ENCODE results near the gene KIAA2012. TPM values are rescaled to one million over a fixed set of nuclear protein-coding genes. Genes with fewer than 3 reads are reported as not detected.

KIAA2012 gene
- total RNA-seq, 1 donor from 2014 or later = not detected

GRCh38 chr2:202050652-202051051 is 22.4 kb upstream of the KIAA2012 start:
- Mint-ChIP-seq H3K27me3 (ENCODE audit: low read depth) (peaks cover 30% of the 10 kb centered on the region), H3K27ac (no peak overlapping the region), H3K4me1 (ENCODE audit: low read depth) (no peaks in the 10 kb centered on the region), H3K9me3 (no peaks in the 10 kb centered on the region), H3K4me3 (ENCODE audit: low read depth) (no peak overlapping the region), H3K36me3 (ENCODE audit: low read depth) (no peaks in the 10 kb centered on the region)
- DNase-seq (ENCODE audit: low spot score) = no peak
- intact Hi-C loops (cut with micrococcal nuclease) = no loop called here

- H3K27me3 Mint-ChIP-seq (ENCODE audit: low read depth) = peaks cover 27% of the 10 kb centered on the region
- no peak for DNase-seq (ENCODE audit: low spot score)
- no peaks in the 10 kb centered on the region for H3K4me1 Mint-ChIP-seq (ENCODE audit: low read depth)
- no peak overlapping the region for H3K27ac Mint-ChIP-seq
- H3K9me3 Mint-ChIP-seq = no peaks in the 10 kb centered on the region
- no peak overlapping the region for H3K4me3 Mint-ChIP-seq (ENCODE audit: low read depth)
- no peaks in the 10 kb centered on the region for H3K36me3 Mint-ChIP-seq (ENCODE audit: low read depth)
- intact Hi-C loops (cut with micrococcal nuclease) = no loop called here
These were observed 21.4 kb upstream of the KIAA2012 start for GRCh38 chr2:202051499-202052161.

DNA sequence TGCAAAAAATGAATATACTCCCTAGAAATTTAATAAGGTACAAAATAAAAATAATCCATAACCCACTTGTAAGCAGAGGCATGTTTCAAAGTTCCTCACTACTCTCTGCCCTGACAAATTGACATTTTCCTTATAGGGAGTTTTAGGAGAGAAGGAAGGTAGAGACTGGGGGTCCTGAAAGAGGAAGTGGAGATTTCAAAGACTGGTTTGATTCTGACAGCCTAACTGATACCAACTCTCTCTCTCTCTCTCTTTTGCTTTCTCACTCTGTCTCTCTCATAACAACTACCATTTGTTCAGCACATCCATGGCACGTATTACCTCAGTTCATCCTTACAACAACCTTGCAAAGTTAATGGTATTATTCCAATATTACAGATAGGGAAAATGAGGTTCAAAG is 20.8 kb upstream of the KIAA2012 start:
- Mint-ChIP-seq H3K27ac (no peak overlapping the region), H3K4me1 (ENCODE audit: low read depth) (no peaks in the 10 kb centered on the region), H3K27me3 (ENCODE audit: low read depth) (peaks cover 27% of the 10 kb centered on the region), H3K36me3 (ENCODE audit: low read depth) (no peaks in the 10 kb centered on the region), H3K9me3 (no peaks in the 10 kb centered on the region), H3K4me3 (ENCODE audit: low read depth) (no peak overlapping the region)
- intact Hi-C loops (cut with micrococcal nuclease) = no loop called here
- DNase-seq (ENCODE audit: low spot score) = no peak

- no peak for DNase-seq (ENCODE audit: low spot score)
- Mint-ChIP-seq H3K27ac (no peak overlapping the region), H3K9me3 (no peaks in the 10 kb centered on the region), H3K4me3 (ENCODE audit: low read depth) (no peak overlapping the region), H3K4me1 (ENCODE audit: low read depth) (no peaks in the 10 kb centered on the region), H3K27me3 (ENCODE audit: low read depth) (peaks cover 25% of the 10 kb centered on the region), H3K36me3 (ENCODE audit: low read depth) (no peaks in the 10 kb centered on the region)
- intact Hi-C loops (cut with micrococcal nuclease) = no loop called here
These were observed 18.4 kb upstream of the KIAA2012 start for GRCh38 chr2:202054679-202055078.

DNA sequence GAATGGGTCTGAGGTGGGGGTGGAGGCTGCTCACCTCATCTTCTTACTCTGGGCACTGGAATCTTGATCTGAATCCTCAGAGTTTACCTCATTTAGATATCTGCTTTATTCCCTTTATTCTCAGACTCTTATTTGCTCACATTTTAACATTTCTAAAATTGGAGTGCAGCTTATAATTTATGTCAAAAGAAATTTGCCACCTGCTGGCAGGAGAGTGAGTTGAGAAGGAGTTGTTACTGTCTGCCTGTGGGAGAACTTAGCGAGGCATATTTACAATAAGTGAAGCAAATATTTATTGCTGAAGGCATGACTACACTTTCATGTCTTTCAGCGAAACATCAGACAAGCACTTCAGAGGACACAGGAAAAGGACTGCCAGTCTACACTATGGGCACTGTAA is 16.4 kb upstream of the KIAA2012 start:
- H3K36me3 Mint-ChIP-seq (ENCODE audit: low read depth) = no peaks in the 10 kb centered on the region
- H3K27me3 Mint-ChIP-seq (ENCODE audit: low read depth) = peaks cover 21% of the 10 kb centered on the region

GRCh38 chr2:202060218-202060617 is 12.8 kb upstream of the KIAA2012 start:
- no peak overlapping the region for H3K4me3 Mint-ChIP-seq (ENCODE audit: low read depth)
- intact Hi-C loops (cut with micrococcal nuclease) = no loop called here
- peaks cover 17% of the 10 kb centered on the region for H3K27me3 Mint-ChIP-seq (ENCODE audit: low read depth)
- no peak for DNase-seq (ENCODE audit: low spot score)
- no peak overlapping the region for H3K27ac Mint-ChIP-seq
- no peaks in the 10 kb centered on the region for H3K9me3 Mint-ChIP-seq
- no peaks in the 10 kb centered on the region for H3K36me3 Mint-ChIP-seq (ENCODE audit: low read depth)
- no peaks in the 10 kb centered on the region for H3K4me1 Mint-ChIP-seq (ENCODE audit: low read depth)

More for the DNA sequence above, 16.4 kb upstream of the KIAA2012 start:
- DNase-seq (ENCODE audit: low spot score) = no peak
- intact Hi-C loops (cut with micrococcal nuclease) = no loop called here
- Mint-ChIP-seq H3K4me3 (ENCODE audit: low read depth) (no peak overlapping the region), H3K4me1 (ENCODE audit: low read depth) (no peaks in the 10 kb centered on the region), H3K9me3 (no peaks in the 10 kb centered on the region), H3K27ac (no peak overlapping the region)

DNA sequence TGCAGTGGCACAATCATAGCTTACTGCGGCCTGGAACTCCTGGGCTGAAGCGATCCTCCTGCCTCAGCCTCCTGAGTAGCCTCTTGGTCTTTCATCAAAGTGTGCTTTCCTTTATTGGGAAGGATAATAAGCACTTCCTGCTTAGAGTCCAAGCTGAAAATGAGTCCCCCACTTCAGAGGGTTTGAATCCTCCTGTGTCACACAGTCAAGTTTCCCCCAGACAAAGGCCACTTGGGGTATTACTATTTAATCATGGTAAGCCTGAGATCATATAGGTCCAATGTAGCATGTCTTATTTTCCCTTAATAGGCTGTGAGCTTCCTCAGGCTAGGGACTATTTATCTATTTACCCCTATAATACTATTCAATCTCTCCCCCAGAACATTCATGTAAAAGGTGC is 11.4 kb upstream of the KIAA2012 start:
- no peak overlapping the region for H3K4me3 Mint-ChIP-seq (ENCODE audit: low read depth)
- no peaks in the 10 kb centered on the region for H3K4me1 Mint-ChIP-seq (ENCODE audit: low read depth)
- intact Hi-C loops (cut with micrococcal nuclease) = no loop called here
- no peak overlapping the region for H3K27ac Mint-ChIP-seq
- no peaks in the 10 kb centered on the region for H3K9me3 Mint-ChIP-seq
- no peak for DNase-seq (ENCODE audit: low spot score)
- H3K36me3 Mint-ChIP-seq (ENCODE audit: low read depth) = no peaks in the 10 kb centered on the region
- H3K27me3 Mint-ChIP-seq (ENCODE audit: low read depth) = peaks cover 10% of the 10 kb centered on the region

- Mint-ChIP-seq H3K4me1 (ENCODE audit: low read depth) (no peaks in the 10 kb centered on the region), H3K9me3 (no peaks in the 10 kb centered on the region), H3K4me3 (ENCODE audit: low read depth) (no peak overlapping the region), H3K36me3 (ENCODE audit: low read depth) (no peaks in the 10 kb centered on the region), H3K27me3 (ENCODE audit: low read depth) (peaks cover 9% of the 10 kb centered on the region), H3K27ac (no peak overlapping the region)
- DNase-seq (ENCODE audit: low spot score) = no peak
- intact Hi-C loops (cut with micrococcal nuclease) = no loop called here
These were observed 8.7 kb upstream of the KIAA2012 start for GRCh38 chr2:202064171-202064880.

DNA sequence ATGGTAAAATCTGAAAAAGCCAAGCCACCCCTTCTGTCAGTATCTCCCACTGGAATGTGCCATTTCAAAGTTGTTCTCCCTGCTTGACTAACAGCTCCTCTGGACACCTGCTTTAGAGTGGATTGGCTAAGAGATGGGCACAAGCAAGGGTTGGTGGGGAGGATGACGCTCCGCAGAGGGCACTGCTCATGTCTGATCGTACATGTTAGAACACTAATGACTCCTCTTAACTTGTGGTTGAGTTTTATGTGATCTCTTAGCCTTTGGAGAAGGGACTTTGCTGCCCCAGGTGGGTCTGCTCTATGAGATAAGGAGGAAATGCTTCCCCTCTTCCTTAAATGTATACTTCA is 8.2 kb upstream of the KIAA2012 start:
- H3K27me3 Mint-ChIP-seq (ENCODE audit: low read depth) = peaks cover 6% of the 10 kb centered on the region
- H3K4me1 Mint-ChIP-seq (ENCODE audit: low read depth) = no peaks in the 10 kb centered on the region
- no peaks in the 10 kb centered on the region for H3K36me3 Mint-ChIP-seq (ENCODE audit: low read depth)
- intact Hi-C loops (cut with micrococcal nuclease) = no loop called here
- no peak for DNase-seq (ENCODE audit: low spot score)
- no peak overlapping the region for H3K4me3 Mint-ChIP-seq (ENCODE audit: low read depth)
- no peak overlapping the region for H3K27ac Mint-ChIP-seq
- H3K9me3 Mint-ChIP-seq = no peaks in the 10 kb centered on the region

GRCh38 chr2:202065876-202066275 is 7.2 kb upstream of the KIAA2012 start:
- intact Hi-C loops (cut with micrococcal nuclease) = no loop called here
- no peaks in the 10 kb centered on the region for H3K36me3 Mint-ChIP-seq (ENCODE audit: low read depth)
- no peak overlapping the region for H3K4me3 Mint-ChIP-seq (ENCODE audit: low read depth)
- no peak overlapping the region for H3K27ac Mint-ChIP-seq
- DNase-seq (ENCODE audit: low spot score) = no peak
- peaks cover 2% of the 10 kb centered on the region for H3K27me3 Mint-ChIP-seq (ENCODE audit: low read depth)
- no peaks in the 10 kb centered on the region for H3K4me1 Mint-ChIP-seq (ENCODE audit: low read depth)
- no peaks in the 10 kb centered on the region for H3K9me3 Mint-ChIP-seq

GRCh38 chr2:202066875-202067274 is 6.2 kb upstream of the KIAA2012 start:
- intact Hi-C loops (cut with micrococcal nuclease) = no loop called here
- H3K36me3 Mint-ChIP-seq (ENCODE audit: low read depth) = no peaks in the 10 kb centered on the region
- no peak overlapping the region for H3K27ac Mint-ChIP-seq
- no peak for DNase-seq (ENCODE audit: low spot score)
- no peaks in the 10 kb centered on the region for H3K9me3 Mint-ChIP-seq
- no peak overlapping the region for H3K4me3 Mint-ChIP-seq (ENCODE audit: low read depth)
- H3K27me3 Mint-ChIP-seq (ENCODE audit: low read depth) = peaks cover 2% of the 10 kb centered on the region
- H3K4me1 Mint-ChIP-seq (ENCODE audit: low read depth) = peaks cover 3% of the 10 kb centered on the region

DNA sequence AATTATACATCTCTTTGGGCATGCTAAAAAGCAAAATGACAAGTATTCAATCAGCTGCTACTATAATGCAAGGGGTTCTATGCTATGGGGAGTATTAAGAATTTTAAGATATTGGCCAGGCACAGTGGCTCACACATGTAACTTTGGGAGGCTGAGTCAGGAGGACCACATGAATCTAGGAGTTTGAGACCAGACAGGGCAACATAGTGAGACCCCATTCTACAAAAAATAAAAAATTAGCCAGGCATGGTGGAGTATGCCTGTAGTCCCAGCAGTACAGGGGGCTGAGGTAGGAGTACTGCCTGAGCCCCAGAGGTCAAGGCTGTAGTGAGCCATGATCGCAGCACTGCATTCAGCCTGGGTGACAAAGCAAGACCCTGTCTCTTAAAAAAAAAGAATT is 5.5 kb upstream of the KIAA2012 start:
- Mint-ChIP-seq H3K36me3 (ENCODE audit: low read depth) (no peaks in the 10 kb centered on the region), H3K4me3 (ENCODE audit: low read depth) (no peak overlapping the region), H3K27ac (no peak overlapping the region), H3K4me1 (ENCODE audit: low read depth) (peaks cover 3% of the 10 kb centered on the region), H3K27me3 (ENCODE audit: low read depth) (no peaks in the 10 kb centered on the region), H3K9me3 (no peaks in the 10 kb centered on the region)
- no peak for DNase-seq (ENCODE audit: low spot score)
- intact Hi-C loops (cut with micrococcal nuclease) = no loop called here

GRCh38 chr2:202069170-202070067 is 3.6 kb upstream of the KIAA2012 start:
- H3K36me3 Mint-ChIP-seq (ENCODE audit: low read depth) = no peaks in the 10 kb centered on the region

More at GRCh38 chr2:202069170-202070067, 3.6 kb upstream of the KIAA2012 start:
- no peak for DNase-seq (ENCODE audit: low spot score)
- intact Hi-C loops (cut with micrococcal nuclease) = no loop called here
- Mint-ChIP-seq H3K27ac (no peak overlapping the region), H3K9me3 (no peaks in the 10 kb centered on the region), H3K27me3 (ENCODE audit: low read depth) (no peaks in the 10 kb centered on the region), H3K4me1 (ENCODE audit: low read depth) (peaks cover 3% of the 10 kb centered on the region), H3K4me3 (ENCODE audit: low read depth) (no peak overlapping the region)

All from activated T-helper 2 cell treated with anti-CD3 and anti-CD28 coated beads, Interferon-gamma antibody, Interleukin-2, Interleukin-4, amounts not matched to agents 10 μg/mL and 5 μg/mL and 100 μg/mL, durations not matched to agents 14 hours and 24 hours and 36 hours (primary cell).